Measurements from ENCODE around the gene CDH2. TPM values are rescaled to one million over a fixed set of nuclear protein-coding genes. Genes with fewer than 3 reads are reported as not detected.

CDH2 gene
- total RNA-seq, 1 experiment from 2014 or later, result 15.0 TPM

DNA sequence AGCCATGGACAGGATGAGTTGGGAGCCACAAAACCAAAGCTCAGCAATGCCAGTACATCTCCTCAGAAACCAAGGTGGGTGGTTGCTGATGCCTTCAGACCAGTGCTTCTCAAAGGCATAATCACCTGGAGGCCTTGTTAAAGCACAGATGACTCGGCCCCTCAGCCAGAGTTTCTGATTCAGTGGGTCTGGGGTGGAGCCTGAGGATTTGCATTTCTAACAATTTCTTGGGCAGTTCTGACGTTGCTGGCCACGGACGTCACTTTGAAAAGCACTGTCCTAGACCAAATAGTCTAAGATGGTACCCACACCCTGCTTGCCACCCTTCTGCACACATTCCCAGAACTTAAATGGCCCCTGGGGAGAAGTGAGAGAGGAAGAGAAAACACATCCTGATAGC, 24.1 kb upstream of the CDH2 start:
- H3K9me3 ChIP-seq (ENCODE audit: low read depth, low read length, poor library complexity, severe bottlenecking), result no peaks in the 10 kb centered on the region
- TF ChIP-seq, protein P1, sequence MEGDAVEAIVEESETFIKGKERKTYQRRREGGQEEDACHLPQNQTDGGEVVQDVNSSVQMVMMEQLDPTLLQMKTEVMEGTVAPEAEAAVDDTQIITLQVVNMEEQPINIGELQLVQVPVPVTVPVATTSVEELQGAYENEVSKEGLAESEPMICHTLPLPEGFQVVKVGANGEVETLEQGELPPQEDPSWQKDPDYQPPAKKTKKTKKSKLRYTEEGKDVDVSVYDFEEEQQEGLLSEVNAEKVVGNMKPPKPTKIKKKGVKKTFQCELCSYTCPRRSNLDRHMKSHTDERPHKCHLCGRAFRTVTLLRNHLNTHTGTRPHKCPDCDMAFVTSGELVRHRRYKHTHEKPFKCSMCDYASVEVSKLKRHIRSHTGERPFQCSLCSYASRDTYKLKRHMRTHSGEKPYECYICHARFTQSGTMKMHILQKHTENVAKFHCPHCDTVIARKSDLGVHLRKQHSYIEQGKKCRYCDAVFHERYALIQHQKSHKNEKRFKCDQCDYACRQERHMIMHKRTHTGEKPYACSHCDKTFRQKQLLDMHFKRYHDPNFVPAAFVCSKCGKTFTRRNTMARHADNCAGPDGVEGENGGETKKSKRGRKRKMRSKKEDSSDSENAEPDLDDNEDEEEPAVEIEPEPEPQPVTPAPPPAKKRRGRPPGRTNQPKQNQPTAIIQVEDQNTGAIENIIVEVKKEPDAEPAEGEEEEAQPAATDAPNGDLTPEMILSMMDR (conservative IDR thresholded peaks at IDR 0.05; ENCODE audit: low read depth, low read length), result no peak
- no peak for TF ChIP-seq EZH2 (IDR thresholded peaks at IDR 0.05; ENCODE audit: borderline replicate concordance, low read depth, low read length, poor library complexity, severe bottlenecking)
- CTCF ChIA-PET, result no interaction called here
- no peaks in the 10 kb centered on the region for H3K36me3 ChIP-seq (ENCODE audit: insufficient read depth, low read length, poor library complexity, severe bottlenecking)
- H3K27ac ChIP-seq (ENCODE audit: low read depth, low read length, poor library complexity, severe bottlenecking), result no peak overlapping the region
- DNase-seq (ENCODE audit: low spot score), result no peak
- no TSS peak for BruUV-seq (replicated peaks)
- no peaks in the 10 kb centered on the region for H3K27me3 ChIP-seq (replicated peaks; ENCODE audit: insufficient read depth, low read depth, low read length, poor library complexity)
- no peak overlapping the region for H3K4me3 ChIP-seq (ENCODE audit: low read depth, low read length, poor library complexity, severe bottlenecking)
- POLR2A ChIA-PET (ENCODE audit: low non-redundant PET), result no interaction called here
- H3K4me1 ChIP-seq (ENCODE audit: insufficient read depth, low read length, poor library complexity, severe bottlenecking), result no peaks in the 10 kb centered on the region
- intact Hi-C loops (cut with micrococcal nuclease; ENCODE audit: unreplicated experiment), result no loop called here

DNA sequence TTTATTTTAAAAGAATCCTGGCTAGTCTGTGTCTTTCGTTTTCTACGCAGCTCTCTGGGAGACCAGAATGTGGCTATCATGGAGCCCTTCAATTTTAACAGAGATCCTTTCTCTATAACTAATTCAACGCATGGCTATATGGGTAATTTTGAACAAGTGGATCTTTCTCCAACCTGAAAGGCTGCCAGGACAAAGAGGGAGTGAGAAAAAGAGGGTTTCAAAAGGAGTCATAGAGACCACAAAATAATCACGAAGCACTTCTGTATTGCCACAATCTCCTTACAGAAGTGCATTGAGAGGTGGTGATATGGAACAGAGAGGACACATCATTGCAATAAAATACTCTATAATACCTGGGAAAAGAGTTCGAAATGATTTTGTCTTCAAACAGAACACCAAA, 21.7 kb upstream of the CDH2 start:
- ChIA-PET CTCF (no interaction called here), POLR2A (ENCODE audit: low non-redundant PET) (no interaction called here)
- H3K27me3 ChIP-seq (replicated peaks; ENCODE audit: insufficient read depth, low read depth, low read length, poor library complexity), result no peaks in the 10 kb centered on the region
- no peak overlapping the region for H3K4me3 ChIP-seq (ENCODE audit: low read depth, low read length, poor library complexity, severe bottlenecking)
- intact Hi-C loops (cut with micrococcal nuclease; ENCODE audit: unreplicated experiment), result no loop called here
- TF ChIP-seq, protein P1 (conservative IDR thresholded peaks at IDR 0.05; ENCODE audit: low read depth, low read length), result no peak
- no peak for TF ChIP-seq EZH2 (IDR thresholded peaks at IDR 0.05; ENCODE audit: borderline replicate concordance, low read depth, low read length, poor library complexity, severe bottlenecking)
- H3K27ac ChIP-seq (ENCODE audit: low read depth, low read length, poor library complexity, severe bottlenecking), result no peak overlapping the region
- no TSS peak for BruUV-seq (replicated peaks)
- no peaks in the 10 kb centered on the region for H3K9me3 ChIP-seq (ENCODE audit: low read depth, low read length, poor library complexity, severe bottlenecking)
- DNase-seq (ENCODE audit: low spot score), result no peak
- no peaks in the 10 kb centered on the region for H3K4me1 ChIP-seq (ENCODE audit: insufficient read depth, low read length, poor library complexity, severe bottlenecking)
- no peaks in the 10 kb centered on the region for H3K36me3 ChIP-seq (ENCODE audit: insufficient read depth, low read length, poor library complexity, severe bottlenecking)

DNA sequence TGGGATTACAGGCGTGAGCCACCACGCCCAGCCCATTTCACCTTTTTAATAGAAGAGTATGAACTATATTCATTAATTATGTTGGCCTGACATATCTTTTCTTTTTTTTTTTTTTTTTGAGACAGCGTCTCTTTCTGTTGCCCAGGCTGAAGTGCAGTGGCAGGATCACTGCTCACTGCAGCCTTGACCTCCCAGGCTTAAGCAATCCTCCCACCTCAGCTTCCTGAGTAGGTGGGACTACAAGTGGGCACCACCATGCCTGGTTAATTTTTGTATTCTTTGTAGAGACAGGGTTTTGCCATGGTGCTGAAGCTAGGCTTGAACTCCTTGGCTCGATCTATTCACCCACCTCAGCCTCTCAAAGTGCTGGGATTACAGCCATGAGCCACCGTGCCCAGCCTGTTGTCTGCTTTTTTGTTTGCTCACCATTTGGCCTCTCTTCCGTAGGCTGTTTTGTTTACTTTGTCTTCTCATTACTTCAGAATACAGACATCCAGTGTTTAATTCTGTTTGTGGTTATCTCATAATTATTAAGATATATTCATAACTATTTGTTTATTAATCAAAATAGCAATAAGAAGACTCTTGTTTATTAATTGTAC, 16.3 kb upstream of the CDH2 start:
- DNase-seq (ENCODE audit: low spot score), result no peak
- Histone ChIP-seq H3K36me3 (ENCODE audit: insufficient read depth, low read length, poor library complexity, severe bottlenecking) (no peaks in the 10 kb centered on the region), H3K4me1 (ENCODE audit: insufficient read depth, low read length, poor library complexity, severe bottlenecking) (no peaks in the 10 kb centered on the region), H3K27me3 (replicated peaks; ENCODE audit: insufficient read depth, low read depth, low read length, poor library complexity) (no peaks in the 10 kb centered on the region), H3K27ac (ENCODE audit: low read depth, low read length, poor library complexity, severe bottlenecking) (no peak overlapping the region), H3K4me3 (ENCODE audit: low read depth, low read length, poor library complexity, severe bottlenecking) (no peak overlapping the region), H3K9me3 (ENCODE audit: low read depth, low read length, poor library complexity, severe bottlenecking) (no peaks in the 10 kb centered on the region)
- TF ChIP-seq, protein P1 (conservative IDR thresholded peaks at IDR 0.05; ENCODE audit: low read depth, low read length), result no peak
- TF ChIP-seq EZH2 (IDR thresholded peaks at IDR 0.05; ENCODE audit: borderline replicate concordance, low read depth, low read length, poor library complexity, severe bottlenecking), result no peak
- POLR2A ChIA-PET (ENCODE audit: low non-redundant PET), result no interaction called here
- no TSS peak for BruUV-seq (replicated peaks)
- CTCF ChIA-PET, result no interaction called here
- intact Hi-C loops (cut with micrococcal nuclease; ENCODE audit: unreplicated experiment), result no loop called here

Measured in A673 (cell line).